Anterior cingulate cortex (tissue), 58 donors: ENCODE results near the gene SUSD1.
"Not testable (repeated sequence)": the region's sequence is repeated elsewhere in the genome, so short reads cannot be mapped to it uniquely, and the experiment has no call there.

Experiments
- DNase-seq, 58 donors: peaks; one replicate each; lab custom pipeline; 2025; lab: John Stamatoyannopoulos, UW

Gene SUSD1

GRCh38 chr9:112174965-112175795 lies at the start of gene SUSD1:
TSS of gene SUSD1 (minus strand) at chr9:112175297. CDS start at chr9:112175235, 62 bp downstream.
- DNase-seq = peak in 7 of 58 donors; percentile 2 to 17 (median 12)

GRCh38 chr9:112224401-112225289 lies 49.5 kb upstream of the SUSD1 start:
- DNase-seq = no peak

GRCh38 chr9:112218908-112219307 lies 43.8 kb upstream of the SUSD1 start:
- DNase-seq = no peak

GRCh38 chr9:112212926-112213325 lies 37.8 kb upstream of the SUSD1 start:
- no peak for DNase-seq

DNA sequence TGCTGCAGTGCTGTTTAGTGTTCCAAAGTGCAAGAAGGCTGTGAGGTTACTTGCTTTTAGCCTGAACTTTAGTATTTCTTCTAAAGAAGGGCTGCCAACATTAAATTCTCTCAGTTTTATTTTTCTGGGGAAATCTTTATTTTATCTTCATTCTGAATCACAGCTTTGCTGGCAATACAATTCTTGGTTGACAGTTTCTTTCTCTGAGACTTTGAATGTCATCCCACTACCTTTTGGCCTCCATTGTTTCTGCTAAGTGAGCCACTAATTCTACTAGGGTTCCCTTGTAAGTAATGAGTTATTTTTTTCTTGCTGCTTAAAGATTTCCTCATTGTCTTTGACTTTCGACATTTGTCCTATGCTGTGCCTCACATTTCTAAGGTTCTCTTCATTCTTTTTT lies 32.4 kb upstream of the SUSD1 start:
- no peak for DNase-seq

DNA sequence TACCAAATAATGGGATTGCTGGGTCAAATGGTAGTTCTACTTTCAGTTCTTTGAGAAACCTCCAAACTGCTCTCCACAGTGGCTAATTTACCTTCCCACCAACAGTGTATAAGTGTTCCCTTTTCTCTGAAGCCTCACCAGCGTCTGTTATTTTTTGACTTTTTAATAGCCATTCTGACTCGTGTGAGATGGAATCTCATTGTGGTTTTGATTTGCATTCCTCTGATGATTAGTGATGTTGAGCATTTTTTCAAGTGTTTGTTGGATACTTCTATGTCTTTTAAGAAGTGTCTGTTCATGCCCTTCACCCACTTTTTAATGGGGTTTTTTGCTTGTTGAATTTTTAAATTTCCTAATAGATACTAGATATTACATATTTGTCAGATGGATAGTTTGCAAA lies 28.4 kb upstream of the SUSD1 start:
- no peak for DNase-seq

- peak in 1 of 58 donors; percentile 1 for DNase-seq
Observed at GRCh38 chr9:112200711-112201110, 25.6 kb upstream of the SUSD1 start.

GRCh38 chr9:112198646-112199045 lies 23.5 kb upstream of the SUSD1 start:
- no peak for DNase-seq

DNA sequence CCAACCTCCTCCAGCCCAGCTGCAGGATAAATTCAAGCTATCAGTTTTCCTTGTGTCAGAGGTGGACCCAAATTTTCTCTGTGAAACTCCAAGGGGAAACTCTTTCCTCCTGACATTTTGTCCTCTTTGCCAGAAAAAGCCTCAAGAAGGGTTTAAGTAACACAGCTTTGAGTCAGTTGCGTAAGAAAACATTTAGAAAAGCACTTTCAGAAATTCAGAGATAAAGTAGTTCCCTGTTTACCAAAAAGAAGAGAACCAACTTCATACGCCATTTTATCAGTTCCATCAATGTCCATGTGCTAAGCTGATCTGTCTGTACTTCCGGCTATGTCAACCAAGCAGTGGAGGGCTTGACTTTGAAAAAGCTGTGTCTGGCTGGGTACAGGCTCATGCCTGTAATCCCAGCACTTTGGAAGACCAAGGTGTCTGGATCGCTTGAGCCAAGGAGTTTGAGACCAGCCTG lies 19.9 kb upstream of the SUSD1 start:
- DNase-seq = no peak

DNA sequence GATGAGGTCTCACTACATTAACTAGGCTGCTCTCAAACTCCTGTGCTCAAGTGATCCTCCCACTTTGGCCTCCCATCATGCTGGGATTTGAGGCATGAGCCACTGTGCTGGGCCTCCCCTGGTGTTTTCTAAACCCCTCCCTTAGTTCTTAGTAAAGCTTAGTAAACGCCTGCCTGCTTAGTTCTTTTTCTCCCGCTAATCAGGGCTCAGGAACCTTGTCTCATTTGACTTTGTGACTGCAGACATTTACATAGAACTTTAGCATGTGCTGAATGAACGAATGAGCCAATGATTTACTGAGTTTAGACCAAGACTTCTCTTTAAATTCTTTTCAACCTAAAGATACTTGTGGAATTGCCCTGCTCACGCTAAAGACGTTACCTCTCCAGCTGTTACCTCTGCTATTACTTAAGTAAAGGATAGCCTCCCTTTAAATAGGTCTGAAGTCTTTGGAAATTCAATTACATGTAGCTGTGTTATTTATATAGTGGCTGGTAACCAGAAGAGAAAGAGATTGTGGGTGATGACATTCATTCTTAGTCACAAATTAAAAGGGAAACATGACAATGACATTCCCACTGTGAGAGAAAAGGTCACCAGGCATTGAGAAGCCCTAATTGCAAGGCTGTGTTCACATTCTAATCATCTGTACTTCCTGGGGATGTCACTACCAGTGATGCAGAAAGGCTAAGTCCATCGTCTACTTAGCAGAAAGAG lies 18.6 kb upstream of the SUSD1 start:
- DNase-seq = no peak

DNA sequence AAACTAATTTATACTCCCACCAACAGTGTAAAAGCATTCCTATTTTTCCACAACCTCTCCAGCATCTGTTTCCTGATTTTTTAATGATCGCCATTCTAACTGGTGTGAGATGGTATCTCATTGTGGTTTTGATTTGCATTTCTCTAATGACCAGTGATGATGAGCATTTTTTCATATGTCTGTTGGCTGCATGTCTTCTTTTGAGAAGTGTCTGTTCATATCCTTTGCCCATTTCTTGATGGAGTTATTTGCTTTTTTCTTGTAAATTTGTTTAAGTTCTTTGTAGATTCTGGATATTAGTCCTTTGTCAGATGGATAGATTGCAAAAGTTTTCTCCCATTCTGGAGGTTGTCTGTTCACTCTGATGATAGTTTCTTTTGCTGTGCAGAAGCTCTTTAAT lies 15.2 kb upstream of the SUSD1 start:
- DNase-seq = not testable (repeated sequence)

- DNase-seq = no peak
Observed at GRCh38 chr9:112188884-112189283, 13.8 kb upstream of the SUSD1 start.

DNA sequence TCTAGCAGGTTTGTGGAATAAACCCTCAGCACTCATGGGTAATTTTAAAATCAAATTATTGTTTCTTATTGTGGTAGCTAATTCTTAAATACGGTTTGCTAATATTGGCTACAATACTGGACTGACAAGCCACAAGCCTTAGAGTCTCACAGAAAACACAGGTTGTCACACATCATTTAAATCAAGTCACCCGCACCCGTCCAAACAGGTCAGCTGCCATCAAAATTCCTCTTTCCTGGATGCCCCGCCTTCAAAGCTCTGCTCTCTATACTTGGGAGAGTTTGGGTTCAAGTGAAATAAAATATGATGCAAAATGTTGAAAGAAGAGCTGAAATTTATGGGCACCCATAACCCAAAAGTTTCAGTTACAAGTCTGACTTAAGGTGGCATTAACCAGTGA lies 12.3 kb upstream of the SUSD1 start:
- DNase-seq = no peak

DNA sequence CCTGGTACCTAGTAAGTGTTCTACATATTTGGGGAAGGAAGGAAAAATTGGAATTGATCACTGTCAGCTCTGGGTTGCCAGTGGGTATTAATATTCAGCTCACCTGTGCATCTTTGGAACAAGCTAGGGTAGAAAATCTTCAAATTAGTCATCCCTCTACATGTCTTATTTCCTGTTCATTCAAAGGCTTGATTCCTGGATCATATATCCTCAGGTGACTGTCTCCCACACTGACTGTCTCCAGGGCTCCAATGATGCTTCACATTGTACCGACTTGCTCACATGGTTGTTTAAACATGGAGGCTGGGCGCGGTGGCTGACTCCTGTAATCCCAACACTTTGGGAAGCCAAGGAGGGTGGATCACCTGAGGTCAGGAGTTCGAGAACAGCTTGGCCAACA lies 11.6 kb upstream of the SUSD1 start:
- DNase-seq = no peak

DNA sequence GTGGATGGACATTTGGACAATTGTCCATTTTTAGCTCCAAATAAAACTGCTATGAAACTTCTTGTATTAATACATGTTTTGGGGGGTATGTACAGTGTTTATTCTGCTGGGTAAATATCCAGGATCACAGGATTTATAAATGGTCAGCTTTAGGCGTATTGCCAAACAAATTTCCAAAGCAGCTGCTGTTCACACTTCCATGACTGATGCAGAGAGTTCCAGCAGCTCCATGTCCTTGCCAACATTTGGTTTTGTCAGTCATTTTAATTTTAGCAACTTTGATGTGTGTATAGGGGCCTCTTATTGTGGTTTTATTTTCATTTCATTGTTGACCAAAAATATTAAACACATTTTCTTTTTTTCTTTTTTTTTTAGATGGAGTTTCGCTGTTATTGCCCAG lies 9.8 kb upstream of the SUSD1 start:
- DNase-seq = no peak

DNA sequence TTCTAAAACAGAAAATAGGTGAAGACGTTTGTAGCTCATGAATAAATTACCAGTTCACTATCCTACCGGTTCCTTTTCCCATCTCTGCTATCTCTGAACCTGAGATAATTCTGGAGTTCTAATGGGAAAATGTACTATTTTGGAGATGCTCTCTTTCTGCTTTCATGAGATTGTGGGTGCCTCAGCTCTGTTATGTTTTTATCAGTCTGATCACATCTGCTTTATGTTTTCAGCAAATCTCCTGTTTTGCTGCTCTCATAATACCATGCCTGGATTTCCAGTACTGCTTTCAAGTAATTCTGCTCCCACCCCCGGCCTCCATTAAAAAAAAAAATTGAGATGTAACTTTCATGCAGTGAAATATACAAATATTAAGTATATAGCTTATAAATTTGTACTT lies 9.1 kb upstream of the SUSD1 start:
- DNase-seq = no peak

- no peak for DNase-seq
Observed at GRCh38 chr9:112180387-112180881, 5.3 kb upstream of the SUSD1 start.

- no peak for DNase-seq
Observed at GRCh38 chr9:112179816-112180215, 4.7 kb upstream of the SUSD1 start.

- DNase-seq = no peak
Observed at GRCh38 chr9:112176524-112176923, 1.4 kb upstream of the SUSD1 start.

- no peak for DNase-seq
Observed at GRCh38 chr9:112175796-112176315, 759 bp upstream of the SUSD1 start.
